T-helper 2 cell treated with Interferon-gamma antibody and Interleukin-4, amounts not matched to agents 5 μg/mL and 100 μg/mL, for 36 hours (primary cell): Measurements from ENCODE around the gene KRT14.
"Not testable (repeated sequence)": the region's sequence is repeated elsewhere in the genome, so short reads cannot be mapped to it uniquely, and the experiment has no call there.

Source experiments
- DNase-seq: peaks from one replicate; pipeline ENCODE4 v3.0.0; 2021; ENCODE audit warnings: low spot score
- H3K27ac Mint-ChIP-seq: one replicate; pipeline ENCODE4 v1.8.0; 2021; ENCODE audit warnings: mild to moderate bottlenecking, mixed read lengths
- H3K27me3 Mint-ChIP-seq: one replicate; pipeline ENCODE4 v1.8.0; 2021; ENCODE audit warnings: low read depth, mixed read lengths
- H3K36me3 Mint-ChIP-seq: one replicate; pipeline ENCODE4 v1.8.0; 2021; ENCODE audit warnings: low read depth, mixed read lengths
- H3K4me1 Mint-ChIP-seq: one replicate; pipeline ENCODE4 v1.8.0; 2021; ENCODE audit warnings: low read depth, mixed read lengths
- H3K4me3 Mint-ChIP-seq: one replicate; pipeline ENCODE4 v1.8.0; 2022; ENCODE audit warnings: mild to moderate bottlenecking, moderate library complexity, mixed read lengths
- H3K9me3 Mint-ChIP-seq: one replicate; pipeline ENCODE4 v1.8.0; 2021; ENCODE audit warnings: mixed read lengths

Gene KRT14

DNA sequence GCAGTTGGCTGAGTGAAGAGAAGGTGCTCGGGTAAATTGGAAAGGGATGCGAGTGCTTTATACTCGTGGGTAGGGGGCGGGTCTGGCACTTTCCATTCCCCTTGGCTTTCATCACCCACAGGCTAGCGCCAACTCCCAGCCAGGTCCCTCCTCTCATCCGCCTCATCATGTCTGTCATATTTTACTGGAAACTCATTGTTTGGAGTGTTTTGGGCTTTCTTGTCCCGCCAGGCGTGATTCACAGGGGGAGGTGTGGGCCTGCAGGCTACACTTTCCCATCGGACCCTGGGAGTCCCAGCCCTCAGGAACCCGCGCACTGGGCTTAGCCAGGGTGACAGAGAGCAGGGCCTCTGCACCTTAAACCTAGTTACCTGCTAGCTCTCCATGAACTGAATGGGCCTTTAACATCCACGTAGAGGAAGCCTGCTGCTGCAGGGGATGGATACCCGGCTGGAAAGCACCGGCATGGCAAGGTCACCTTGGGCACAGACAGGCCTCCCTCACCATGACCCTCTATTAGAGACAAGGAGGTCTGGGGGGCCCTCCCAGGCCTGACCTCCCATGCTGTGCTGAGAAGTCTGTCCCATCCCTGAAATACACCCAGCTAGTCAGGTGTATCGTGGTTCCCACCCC, at the start of gene KRT14:
Gene KRT14 (minus strand): TSS at position 33 of the 633 bp plus-strand sequence. CDS start 61 bp downstream, outside the sequence.
- H3K27ac Mint-ChIP-seq = no peak within 1 kb of the TSS
- DNase-seq = no peak
- H3K4me3 Mint-ChIP-seq = no peak within 1 kb of the TSS

GRCh38 chr17:41635121-41636097, 48.7 kb upstream of the KRT14 start:
- Mint-ChIP-seq H3K4me1 (no peaks in the 10 kb centered on the region), H3K4me3 (no peak overlapping the region), H3K9me3 (no peaks in the 10 kb centered on the region), H3K36me3 (no peaks in the 10 kb centered on the region), H3K27ac (no peak overlapping the region), H3K27me3 (no peaks in the 10 kb centered on the region)
- no peak for DNase-seq

More for the DNA sequence above, at the start of gene KRT14:
- Mint-ChIP-seq H3K36me3 (no peaks in the 10 kb centered on the region), H3K9me3 (no peaks in the 10 kb centered on the region), H3K4me1 (no peaks in the 10 kb centered on the region), H3K27me3 (peaks cover 2% of the 10 kb centered on the region)

DNA sequence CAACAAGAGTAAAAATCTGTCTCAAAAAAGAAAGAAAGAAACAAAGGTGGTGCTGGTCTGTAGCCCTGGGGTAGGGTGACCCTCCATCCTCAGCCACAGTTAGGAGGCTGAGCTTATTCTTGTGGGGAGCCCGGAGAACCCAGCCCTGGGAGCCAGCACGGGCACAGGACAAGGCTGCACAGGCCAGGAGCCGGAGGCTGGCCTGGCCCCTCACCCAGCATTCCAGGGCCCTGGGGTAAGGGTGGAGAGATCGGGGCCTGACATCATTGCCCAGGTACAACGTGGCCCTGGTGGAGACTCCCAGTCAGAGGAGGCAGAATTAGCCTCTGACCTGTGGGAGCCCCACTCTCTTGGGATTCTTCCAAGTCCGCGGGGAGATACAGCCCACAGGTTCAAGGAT, 47.9 kb upstream of the KRT14 start:
- Mint-ChIP-seq H3K4me1 (no peaks in the 10 kb centered on the region), H3K9me3 (no peaks in the 10 kb centered on the region), H3K4me3 (no peak overlapping the region), H3K27ac (no peak overlapping the region), H3K36me3 (no peaks in the 10 kb centered on the region), H3K27me3 (no peaks in the 10 kb centered on the region)
- DNase-seq = no peak

GRCh38 chr17:41633556-41634199, 47.0 kb upstream of the KRT14 start:
- Mint-ChIP-seq H3K4me3 (no peak overlapping the region), H3K27me3 (no peaks in the 10 kb centered on the region)

DNA sequence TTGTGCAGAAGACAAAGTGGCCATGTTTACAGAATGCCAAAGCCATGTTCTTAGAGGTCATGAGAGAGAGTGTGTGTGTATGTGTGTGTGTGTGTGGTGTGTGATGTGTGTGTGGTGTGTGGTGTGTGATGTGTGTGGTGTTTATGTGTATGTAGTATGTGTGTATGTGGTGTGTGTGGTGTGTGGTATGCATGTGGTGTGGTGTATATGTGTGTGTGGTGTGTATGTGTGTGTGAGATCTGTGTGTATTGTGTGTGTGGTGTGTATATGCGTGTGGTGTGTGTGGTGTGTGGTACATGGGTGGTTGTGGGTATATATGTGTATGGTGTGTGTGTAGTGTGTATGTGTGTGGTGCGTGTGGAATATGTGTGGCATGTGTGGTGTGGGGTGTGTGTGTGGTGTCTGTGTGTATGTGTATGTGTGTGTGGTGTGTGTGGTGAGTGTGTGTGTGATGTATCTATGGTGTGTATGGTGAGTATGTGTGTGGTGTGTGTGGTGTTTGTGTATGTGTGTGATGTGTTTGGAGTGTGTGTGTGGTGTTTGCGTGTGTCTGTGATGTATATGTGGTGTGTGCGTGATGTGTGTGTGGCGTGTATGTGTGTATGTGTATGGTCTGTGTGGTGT, 45.9 kb upstream of the KRT14 start:
- Mint-ChIP-seq H3K4me1 (no peaks in the 10 kb centered on the region), H3K36me3 (no peaks in the 10 kb centered on the region), H3K4me3 (no peak overlapping the region), H3K27ac (no peak overlapping the region), H3K27me3 (no peaks in the 10 kb centered on the region), H3K9me3 (no peaks in the 10 kb centered on the region)
- no peak for DNase-seq

More at GRCh38 chr17:41633556-41634199, 47.0 kb upstream of the KRT14 start:
- Mint-ChIP-seq H3K27ac (no peak overlapping the region), H3K9me3 (no peaks in the 10 kb centered on the region), H3K4me1 (no peaks in the 10 kb centered on the region), H3K36me3 (no peaks in the 10 kb centered on the region)
- no peak for DNase-seq

GRCh38 chr17:41631898-41632285, 45.2 kb upstream of the KRT14 start:
- H3K27me3 Mint-ChIP-seq = no peaks in the 10 kb centered on the region
- H3K4me1 Mint-ChIP-seq = no peaks in the 10 kb centered on the region
- no peak overlapping the region for H3K4me3 Mint-ChIP-seq
- DNase-seq = no peak
- H3K27ac Mint-ChIP-seq = no peak overlapping the region
- no peaks in the 10 kb centered on the region for H3K9me3 Mint-ChIP-seq
- no peaks in the 10 kb centered on the region for H3K36me3 Mint-ChIP-seq

GRCh38 chr17:41631025-41631897, 44.6 kb upstream of the KRT14 start:
- no peak for DNase-seq
- H3K4me1 Mint-ChIP-seq = no peaks in the 10 kb centered on the region
- H3K27ac Mint-ChIP-seq = no peak overlapping the region
- no peaks in the 10 kb centered on the region for H3K27me3 Mint-ChIP-seq
- H3K4me3 Mint-ChIP-seq = no peak overlapping the region
- no peaks in the 10 kb centered on the region for H3K36me3 Mint-ChIP-seq
- no peaks in the 10 kb centered on the region for H3K9me3 Mint-ChIP-seq

DNA sequence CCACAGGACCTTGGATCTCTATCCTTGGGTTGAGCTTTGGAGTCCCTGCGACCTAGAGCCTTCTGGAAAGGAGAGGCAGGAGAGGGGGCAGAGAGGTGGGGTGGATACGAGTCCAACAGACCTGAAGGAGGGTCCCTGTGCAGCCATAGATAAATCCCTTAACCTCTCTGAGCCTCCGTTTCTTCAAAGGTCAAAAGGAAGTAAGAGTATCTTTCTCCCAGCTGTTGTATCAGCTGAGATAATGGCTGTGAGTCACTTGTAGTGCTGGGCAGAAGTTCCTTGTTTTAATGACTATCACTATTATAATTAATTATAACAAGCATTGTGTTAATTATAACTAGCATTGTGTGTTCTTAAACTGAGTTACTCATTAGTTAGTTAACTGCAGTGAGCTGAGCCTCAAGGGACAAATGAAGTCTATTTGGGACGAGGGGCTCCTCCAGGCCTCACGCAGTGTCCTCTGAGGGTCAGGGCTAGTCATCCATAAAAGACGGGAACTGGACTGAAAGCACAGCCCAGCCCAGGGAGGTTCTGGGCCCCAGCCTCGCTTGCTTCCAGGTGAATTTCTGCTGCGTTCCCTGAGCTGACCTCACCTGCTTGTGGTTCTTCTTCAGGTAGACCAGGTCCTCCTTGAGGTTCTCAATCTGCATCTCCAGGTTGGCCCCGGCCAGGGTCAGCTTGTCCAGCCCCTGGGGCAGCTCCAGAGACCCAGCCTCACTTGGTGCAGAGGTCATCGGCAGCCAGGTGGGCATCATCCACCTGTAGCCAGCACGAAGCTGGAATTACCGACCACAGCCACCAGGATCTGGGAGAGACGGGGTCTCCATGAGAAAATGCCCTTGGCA, 43.4 kb upstream of the KRT14 start:
- H3K9me3 Mint-ChIP-seq = no peaks in the 10 kb centered on the region
- no peaks in the 10 kb centered on the region for H3K4me1 Mint-ChIP-seq
- no peak overlapping the region for H3K27ac Mint-ChIP-seq
- no peaks in the 10 kb centered on the region for H3K27me3 Mint-ChIP-seq
- no peak overlapping the region for H3K4me3 Mint-ChIP-seq
- no peaks in the 10 kb centered on the region for H3K36me3 Mint-ChIP-seq
- no peak for DNase-seq

DNA sequence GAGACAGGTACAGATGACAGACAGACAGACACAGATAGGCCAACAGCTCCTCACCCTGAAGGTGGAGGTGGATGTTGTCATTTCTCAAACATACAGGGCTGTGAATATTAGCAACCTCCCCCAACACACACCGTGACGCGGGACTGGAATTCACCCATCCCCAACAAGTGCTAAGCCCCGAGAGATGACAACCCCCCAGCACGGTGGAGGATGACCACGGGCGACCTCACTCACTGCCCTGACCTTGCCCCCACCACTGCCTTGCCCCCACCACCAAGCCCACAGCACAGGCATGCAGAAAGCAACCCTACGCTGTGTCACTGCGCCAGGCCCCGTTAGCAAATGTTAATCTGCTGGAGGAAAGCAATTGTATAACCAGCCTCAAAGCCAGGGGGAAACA, 42.6 kb upstream of the KRT14 start:
- no peak overlapping the region for H3K27ac Mint-ChIP-seq
- no peak overlapping the region for H3K4me3 Mint-ChIP-seq
- no peaks in the 10 kb centered on the region for H3K36me3 Mint-ChIP-seq
- H3K27me3 Mint-ChIP-seq = no peaks in the 10 kb centered on the region
- H3K4me1 Mint-ChIP-seq = no peaks in the 10 kb centered on the region
- DNase-seq = no peak
- no peaks in the 10 kb centered on the region for H3K9me3 Mint-ChIP-seq

- H3K27me3 Mint-ChIP-seq, H3K27ac Mint-ChIP-seq, DNase-seq, H3K4me1 Mint-ChIP-seq, H3K36me3 Mint-ChIP-seq, H3K9me3 Mint-ChIP-seq, H3K4me3 Mint-ChIP-seq: not testable (repeated sequence)
These were observed 42.0 kb upstream of the KRT14 start for GRCh38 chr17:41628621-41629255.

GRCh38 chr17:41628073-41628370, 41.3 kb upstream of the KRT14 start:
- not testable (repeated sequence) for H3K4me1 Mint-ChIP-seq, H3K4me3 Mint-ChIP-seq, H3K9me3 Mint-ChIP-seq, H3K27ac Mint-ChIP-seq, DNase-seq, H3K36me3 Mint-ChIP-seq, H3K27me3 Mint-ChIP-seq

DNA sequence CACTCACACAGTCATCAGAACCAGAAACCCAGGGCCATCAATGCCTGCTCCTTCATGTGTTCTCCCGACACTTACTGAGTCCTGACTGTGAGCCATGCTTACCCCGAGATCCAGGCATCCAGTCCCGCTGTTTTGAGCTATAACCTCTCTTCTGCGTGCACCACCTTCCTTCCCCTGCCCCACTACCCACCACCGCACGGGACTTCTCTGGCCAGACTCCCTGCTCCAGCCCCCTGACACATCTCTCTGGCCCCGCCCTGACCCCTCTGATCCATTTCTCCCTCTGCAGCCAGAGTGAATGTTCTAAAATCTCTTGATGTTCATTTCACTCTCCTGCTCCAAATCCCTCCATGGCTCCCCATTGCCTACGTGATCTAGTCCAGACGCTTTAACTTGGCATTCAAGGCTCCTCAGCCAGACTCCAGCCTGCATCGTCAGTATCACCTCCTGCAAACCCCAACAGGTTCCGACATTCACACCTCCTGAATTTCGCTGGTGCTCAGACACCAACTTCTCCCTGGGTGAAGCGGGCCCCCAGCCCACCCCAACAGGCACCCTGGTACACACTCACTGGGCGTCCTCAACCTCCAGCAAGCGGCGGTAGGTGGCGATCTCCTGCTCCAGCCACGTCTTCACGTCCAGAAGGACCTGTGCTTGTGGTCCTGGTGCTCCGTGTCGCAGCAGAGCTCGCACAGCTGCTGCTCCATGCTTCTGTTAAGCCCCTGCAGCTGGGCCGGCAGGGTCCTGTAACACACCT, 40.8 kb upstream of the KRT14 start:
- H3K9me3 Mint-ChIP-seq = no peaks in the 10 kb centered on the region
- no peak overlapping the region for H3K4me3 Mint-ChIP-seq
- no peaks in the 10 kb centered on the region for H3K4me1 Mint-ChIP-seq
- no peak for DNase-seq
- no peak overlapping the region for H3K27ac Mint-ChIP-seq
- H3K27me3 Mint-ChIP-seq = no peaks in the 10 kb centered on the region
- H3K36me3 Mint-ChIP-seq = no peaks in the 10 kb centered on the region
